Upper lobe of left lung (tissue), 6 donors: ENCODE results near the gene IFNK. TPM values are rescaled to one million over a fixed set of nuclear protein-coding genes. Genes with fewer than 3 reads are reported as not detected.

Source experiments
- ATAC-seq, 2 donors: fragments of 200-7000 bp; cut with Tn5 transposase; one replicate each; pipeline ENCODE4 v1.9.1; 2022; ENCODE audit warnings: mild to moderate bottlenecking in 2 of 2, moderate library complexity in 2 of 2; ENCODE audit not compliant: low FRiP score in 2 of 2
- DNase-seq, 2 donors: peaks; one replicate each; pipeline ENCODE4 v3.0.0-alpha.2; 2019 to 2020
- H3K27ac ChIP-seq, 4 donors: fragments of 200-600 bp; sonication (generic); one replicate each; pipeline ENCODE4 v1.5.1; 2016 to 2019
- H3K27me3 ChIP-seq, 4 donors: fragments of 200-600 bp; sonication (generic); one replicate each; pipeline ENCODE4 v1.5.1; 2017 to 2019
- H3K36me3 ChIP-seq, 4 donors: fragments of 200-600 bp; sonication (generic); one replicate each; pipeline ENCODE4 v1.5.1; 2016 to 2019
- H3K4me1 ChIP-seq, 4 donors: fragments of 200-600 bp; sonication (generic); one replicate each; pipeline ENCODE4 v1.5.1; 2018 to 2019
- H3K4me3 ChIP-seq, 4 donors: fragments of 200-600 bp; sonication (generic); one replicate each; pipeline ENCODE4 v1.5.1; 2017 to 2019; ENCODE audit warnings: mild to moderate bottlenecking in 2 of 4, moderate library complexity in 1 of 4
- H3K9me3 ChIP-seq, 4 donors: fragments of 200-600 bp; sonication (generic); one replicate each; pipeline ENCODE4 v1.5.1; 2018 to 2019
- CTCF ChIP-seq, 6 experiments: fragments of 450-650 bp in 4 of 6; fragments of 200-600 bp in 2 of 6; sonication (generic) in 2 of 6; IDR thresholded peaks; one replicate each; pipeline ENCODE4 v1.5.1; 2016 to 2019; ENCODE audit warnings: antibody characterized with exemption in 6 of 6
- EP300 ChIP-seq, 4 donors: sonication (generic); formaldehyde crosslinking; IDR thresholded peaks; one replicate each; pipeline ENCODE4 v1.5.1; 2017; ENCODE audit warnings: antibody characterized with exemption in 4 of 4, control low read depth in 2 of 4
- POLR2A ChIP-seq, 4 donors: fragments of 450-650 bp; IDR thresholded peaks; one replicate each; pipeline ENCODE4 v1.5.1; 2016 to 2017; ENCODE audit warnings: antibody characterized with exemption in 4 of 4, mild to moderate bottlenecking in 2 of 4
- POLR2AphosphoS5 ChIP-seq, 2 donors: sonication (generic); formaldehyde crosslinking; IDR thresholded peaks; one replicate each; pipeline ENCODE4 v1.5.1; 2017; ENCODE audit warnings: antibody characterized with exemption in 2 of 2
- WGBS, 2 donors: methylation state at CpG; one replicate each; pipeline ENCODE4 v1.1.5; 2017 to 2018; 5-methylcytosine and 5-hydroxymethylcytosine counted together
- total RNA-seq, 6 donors: library from RNA; depleted of rRNA in 4 of 6; stranded (reverse); fragments of >200 nt in 4 of 6; gene quantifications; one replicate each; pipeline versions ENCODE4 v1.1.0 to v1.2.1, GENCODE V29; 2016 to 2021
- donor health status: DM: no; HTN: no; CAD: no; lungs with moderate emphysema.
- donor health status: DM: no; HTN: yes; CAD: no; lungs with severe emphysema.

Gene IFNK
- total RNA-seq, 6 donors from 2014 or later = not detected

- Histone ChIP-seq H3K36me3 (no peaks in the 10 kb centered on the region), H3K4me3 (no peak overlapping the region), H3K4me1 (peaks cover 27 to 44% (median 32%) of the 10 kb centered on the region in 4 donors), H3K27me3 (no peaks in the 10 kb centered on the region), H3K9me3 (no peaks in the 10 kb centered on the region), H3K27ac (no peak overlapping the region)
- 91 to 95% methylated on average over 1 of the region's 1 CpG for WGBS, 2 donors
- ATAC-seq = no peak
- TF ChIP-seq EP300 (IDR thresholded peaks at IDR 0.05) = no peak
- TF ChIP-seq CTCF (IDR thresholded peaks at IDR 0.05) = no peak
- no peak for TF ChIP-seq POLR2AphosphoS5 (IDR thresholded peaks at IDR 0.05)
- TF ChIP-seq POLR2A (IDR thresholded peaks at IDR 0.05) = no peak
- DNase-seq = no peak
These were observed 13.7 kb downstream of the IFNK start for GRCh38 chr9:27537756-27538155.

GRCh38 chr9:27538647-27539046, 14.6 kb downstream of the IFNK start:
- ATAC-seq (no peak), DNase-seq (no peak)
- Histone ChIP-seq H3K4me1 (peaks cover 27 to 44% (median 32%) of the 10 kb centered on the region in 4 donors), H3K36me3 (no peaks in the 10 kb centered on the region), H3K9me3 (no peaks in the 10 kb centered on the region), H3K27ac (no peak overlapping the region), H3K27me3 (no peaks in the 10 kb centered on the region), H3K4me3 (no peak overlapping the region)
- WGBS, 2 donors = 85 to 95% methylated on average over 3 of the region's 3 CpGs
- TF ChIP-seq EP300 (IDR thresholded peaks at IDR 0.05) (no peak), POLR2A (IDR thresholded peaks at IDR 0.05) (no peak), CTCF (IDR thresholded peaks at IDR 0.05) (no peak), POLR2AphosphoS5 (IDR thresholded peaks at IDR 0.05) (no peak)

GRCh38 chr9:27539479-27540441, 15.7 kb downstream of the IFNK start:
- Histone ChIP-seq H3K4me1 (peaks cover 23 to 36% (median 29%) of the 10 kb centered on the region in 4 donors), H3K36me3 (no peaks in the 10 kb centered on the region), H3K9me3 (no peaks in the 10 kb centered on the region), H3K4me3 (no peak overlapping the region), H3K27me3 (no peaks in the 10 kb centered on the region), H3K27ac (peak overlapping the region; percentile 29 to 74 (median 57))
- TF ChIP-seq EP300 (IDR thresholded peaks at IDR 0.05) = peak in 3 of 4 donors; percentile 48 to 92 (median 58)
- TF ChIP-seq CTCF (IDR thresholded peaks at IDR 0.05) = no peak
- TF ChIP-seq POLR2A (IDR thresholded peaks at IDR 0.05) = peak in 1 of 4 donors; percentile 5
- TF ChIP-seq POLR2AphosphoS5 (IDR thresholded peaks at IDR 0.05) = peak in 1 of 2 donors; percentile 62
- WGBS, 2 donors = 46 to 47% methylated on average over 5 of the region's 5 CpGs
- DNase-seq = peak in 1 of 2 donors; percentile 36
- ATAC-seq = peak; percentile 32 to 78

GRCh38 chr9:27540502-27540901, 16.4 kb downstream of the IFNK start:
- no peak overlapping the region for H3K4me3 ChIP-seq
- peak overlapping the region in 3 of 4 donors; percentile 12 to 68 (median 19) for H3K27ac ChIP-seq
- DNase-seq (no peak), ATAC-seq (no peak)
- WGBS, 2 donors = 67 to 79% methylated on average over 1 of the region's 1 CpG
- no peaks in the 10 kb centered on the region for H3K27me3 ChIP-seq
- TF ChIP-seq POLR2A (IDR thresholded peaks at IDR 0.05) = no peak
- no peak for TF ChIP-seq POLR2AphosphoS5 (IDR thresholded peaks at IDR 0.05)
- TF ChIP-seq EP300 (IDR thresholded peaks at IDR 0.05) = no peak
- TF ChIP-seq CTCF (IDR thresholded peaks at IDR 0.05) = no peak
- H3K4me1 ChIP-seq = peaks cover 19 to 35% (median 24%) of the 10 kb centered on the region in 4 donors
- H3K36me3 ChIP-seq = peaks cover 0 to 3% (median 0%) of the 10 kb centered on the region in 4 donors
- no peaks in the 10 kb centered on the region for H3K9me3 ChIP-seq
